PC-9 (cell line): Measurements from ENCODE around the gene RALGPS1. TPM values are rescaled to one million over a fixed set of nuclear protein-coding genes. Genes with fewer than 3 reads are reported as not detected.

ENCODE experiments used
- BruUV-seq: library from RNA; stranded (reverse); fragments of 400-500 nt; replicated peaks from 2 replicates; lab custom pipeline; 2021; lab: Mats Ljungman, UMichigan
- CTCF ChIA-PET: fragments of 300-600 bp; sonication (Branson Sonifier 250); formaldehyde crosslinking; loops from one replicate; lab custom pipeline; 2022; ENCODE audit warnings: antibody characterized with exemption; lab: Charles Lee
- POLR2A ChIA-PET: fragments of 300-600 bp; sonication (Branson Sonifier 250); formaldehyde crosslinking; loops from one replicate; lab custom pipeline; 2022; ENCODE audit warnings: antibody characterized with exemption; ENCODE audit not compliant: unreplicated experiment; lab: Charles Lee
- DNase-seq, 2 experiments: peaks; one replicate each; pipeline versions ENCODE4 v3.0.0 to v3.0.0-alpha.2; 2015 to 2022; ENCODE audit warnings: mixed read lengths in 1 of 2
- H2AFZ ChIP-seq: fragments of 200-600 bp; sonication (generic); 2 replicates; pipeline ENCODE4 v1.8.1; 2017; ENCODE audit warnings: antibody characterized with exemption
- H3F3A ChIP-seq: fragments of 200-600 bp; sonication (generic); 2 replicates; pipeline ENCODE4 v1.8.1; 2017; ENCODE audit warnings: antibody characterized with exemption, mild to moderate bottlenecking, low read depth; ENCODE audit not compliant: insufficient read depth
- H3K27ac ChIP-seq: fragments of 200-600 bp; sonication (generic); 2 replicates; pipeline ENCODE4 v1.6.1; 2016; ENCODE audit warnings: mixed run types
- H3K27me3 ChIP-seq: fragments of 200-600 bp; sonication (generic); 2 replicates; pipeline ENCODE4 v1.6.1; 2016; ENCODE audit warnings: low read depth, mixed run types; ENCODE audit not compliant: insufficient read depth
- H3K36me3 ChIP-seq: fragments of 200-600 bp; sonication (generic); 2 replicates; pipeline ENCODE4 v1.6.1; 2016; ENCODE audit warnings: low read depth, mixed run types
- H3K4me1 ChIP-seq: fragments of 200-600 bp; sonication (generic); replicated peaks from 2 replicates; pipeline ENCODE4 v1.6.1; 2016; ENCODE audit warnings: mixed run types; ENCODE audit not compliant: insufficient read depth
- H3K4me2 ChIP-seq: fragments of 200-600 bp; sonication (generic); 2 replicates; pipeline ENCODE4 v1.6.1; 2017; ENCODE audit warnings: mixed run types
- H3K4me3 ChIP-seq: fragments of 200-600 bp; sonication (generic); 2 replicates; pipeline ENCODE4 v1.6.1; 2016; ENCODE audit warnings: mixed run types
- H3K79me2 ChIP-seq: fragments of 200-600 bp; sonication (generic); 2 replicates; pipeline ENCODE4 v1.6.1; 2017; ENCODE audit warnings: low read depth, mixed run types
- H3K9me2 ChIP-seq: fragments of 200-600 bp; sonication (generic); 2 replicates; pipeline ENCODE4 v1.8.1; 2017; ENCODE audit warnings: mild to moderate bottlenecking; ENCODE audit not compliant: insufficient read depth
- H3K9me3 ChIP-seq: fragments of 200-600 bp; sonication (generic); 2 replicates; pipeline ENCODE4 v1.8.1; 2016; ENCODE audit warnings: low read depth; ENCODE audit not compliant: insufficient read depth
- H4K20me1 ChIP-seq: fragments of 200-600 bp; sonication (generic); 2 replicates; pipeline ENCODE4 v1.8.1; 2017; ENCODE audit not compliant: insufficient read depth
- CTCF ChIP-seq: fragments of 200-600 bp; sonication (generic); conservative IDR thresholded peaks from 2 replicates; pipeline ENCODE4 v1.6.1; 2017; ENCODE audit warnings: mixed run types, antibody characterized with exemption, mild to moderate bottlenecking, moderate library complexity
- EZH2 ChIP-seq: fragments of 200-600 bp; sonication (generic); IDR thresholded peaks from 2 replicates; pipeline ENCODE4 v1.8.0; 2017; ENCODE audit warnings: antibody characterized with exemption, low read depth
- intact Hi-C: fragments of 100-400 bp; cut with micrococcal nuclease; formaldehyde crosslinking; loops from one replicate; pipeline ENCODE4 v1.10.0; 2022; ENCODE audit not compliant: unreplicated experiment
- total RNA-seq: library from RNA; stranded (reverse); gene quantifications from 2 replicates; pipeline ENCODE4 v1.2.3, GENCODE V29; 2021

The RALGPS1 gene
- total RNA-seq, 1 experiment from 2014 or later = 23.3 TPM

- Histone ChIP-seq H3K36me3 (no peaks in the 10 kb centered on the region), H4K20me1 (no peaks in the 10 kb centered on the region), H3K4me1 (peaks cover 37% of the 10 kb centered on the region), H3K4me3 (no peak overlapping the region), H3K79me2 (no peaks in the 10 kb centered on the region), H2AFZ (no peak overlapping the region), H3K9me2 (no peaks in the 10 kb centered on the region), H3F3A (peaks cover 28% of the 10 kb centered on the region; the same call in 1 of the 2 replicates), H3K27ac (no peak overlapping the region), H3K4me2 (no peak overlapping the region), H3K9me3 (no peaks in the 10 kb centered on the region), H3K27me3 (no peaks in the 10 kb centered on the region)
- ChIA-PET POLR2A (no interaction called here), CTCF (no interaction called here)
- DNase-seq = no peak
- BruUV-seq = no TSS peak
- intact Hi-C loops = loop anchor here (5.0 kb wide), 1 partner anchor 80 kb away; no protein-coding TSS in a partner anchor
- TF ChIP-seq CTCF (no peak), EZH2 (no peak)
These were observed 202.4 kb downstream of the RALGPS1 start for GRCh38 chr9:127116957-127117356.

GRCh38 chr9:127117801-127118200, 203.2 kb downstream of the RALGPS1 start:
- Histone ChIP-seq H3K9me3 (no peaks in the 10 kb centered on the region), H3K36me3 (no peaks in the 10 kb centered on the region), H3K4me2 (no peak overlapping the region), H3K27ac (no peak overlapping the region), H3K27me3 (no peaks in the 10 kb centered on the region), H3K4me3 (no peak overlapping the region), H4K20me1 (no peaks in the 10 kb centered on the region), H3K4me1 (peaks cover 28% of the 10 kb centered on the region), H3K9me2 (no peaks in the 10 kb centered on the region), H3K79me2 (no peaks in the 10 kb centered on the region), H2AFZ (no peak overlapping the region), H3F3A (peaks cover 21% of the 10 kb centered on the region; the same call in 1 of the 2 replicates)
- no peak for DNase-seq
- BruUV-seq = no TSS peak
- intact Hi-C loops = loop anchor here (5.0 kb wide), 1 partner anchor 80 kb away; no protein-coding TSS in a partner anchor
- ChIA-PET POLR2A (no interaction called here), CTCF (no interaction called here)
- no peak for TF ChIP-seq EZH2
- no peak for TF ChIP-seq CTCF

- intact Hi-C loops = loop anchor here (5.0 kb wide), 1 partner anchor 79 kb away; no protein-coding TSS in a partner anchor
- Histone ChIP-seq H3K4me3 (no peak overlapping the region), H3K4me1 (peaks cover 19% of the 10 kb centered on the region), H3K9me3 (no peaks in the 10 kb centered on the region), H2AFZ (no peak overlapping the region), H3K4me2 (no peak overlapping the region), H3K27ac (no peak overlapping the region), H3K36me3 (no peaks in the 10 kb centered on the region), H3K27me3 (no peaks in the 10 kb centered on the region), H3F3A (peaks cover 11% of the 10 kb centered on the region; the same call in 1 of the 2 replicates), H3K79me2 (no peaks in the 10 kb centered on the region), H3K9me2 (no peaks in the 10 kb centered on the region), H4K20me1 (no peaks in the 10 kb centered on the region)
- TF ChIP-seq EZH2 = no peak
- BruUV-seq = no TSS peak
- DNase-seq = no peak
- ChIA-PET CTCF (no interaction called here), POLR2A (no interaction called here)
These were observed 204.2 kb downstream of the RALGPS1 start for GRCh38 chr9:127118597-127119319.
